Embryonic facial prominence (tissue), 1 donor: ENCODE data around the gene GPR179.
A peak's percentile ranks its signal among the peaks of the same experiment; 100 is the strongest.

Experiments used
- DNase-seq: peaks from one replicate; pipeline ENCODE4 v3.0.0-alpha.2; 2016; ENCODE audit errors: extremely low spot score

The GPR179 gene

DNA sequence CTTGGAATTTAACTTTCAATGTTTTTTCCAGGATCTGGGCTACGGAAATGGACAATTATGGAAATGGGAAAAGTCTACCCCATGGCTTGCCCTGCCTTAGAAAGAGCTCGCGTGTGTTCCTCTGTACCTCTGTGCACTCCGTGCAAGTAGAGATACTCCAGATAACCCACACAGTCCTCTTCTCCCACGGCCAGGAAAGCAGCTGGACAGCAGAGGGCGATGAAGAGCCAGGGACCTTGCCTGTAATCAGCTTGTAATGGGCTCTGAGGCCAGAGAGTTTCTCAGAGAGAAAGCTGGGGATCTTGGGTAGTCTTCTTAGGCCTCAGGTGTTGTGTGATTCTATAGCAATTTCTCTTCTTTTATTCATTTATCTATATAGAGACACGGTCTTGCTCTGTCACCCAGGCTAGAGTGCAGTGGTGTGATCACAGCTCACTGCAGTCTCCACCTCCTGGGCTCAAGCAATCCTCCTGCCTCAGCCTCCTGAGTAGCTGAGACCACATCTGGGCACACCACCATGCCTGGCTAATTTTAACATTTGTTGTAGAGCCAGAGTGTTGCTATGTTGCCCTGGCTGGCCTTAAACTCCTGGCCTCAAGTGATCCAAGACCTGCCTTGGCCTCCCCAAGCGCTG is 5.5 kb upstream of the GPR179 start:
- DNase-seq = peak; percentile 52

DNA sequence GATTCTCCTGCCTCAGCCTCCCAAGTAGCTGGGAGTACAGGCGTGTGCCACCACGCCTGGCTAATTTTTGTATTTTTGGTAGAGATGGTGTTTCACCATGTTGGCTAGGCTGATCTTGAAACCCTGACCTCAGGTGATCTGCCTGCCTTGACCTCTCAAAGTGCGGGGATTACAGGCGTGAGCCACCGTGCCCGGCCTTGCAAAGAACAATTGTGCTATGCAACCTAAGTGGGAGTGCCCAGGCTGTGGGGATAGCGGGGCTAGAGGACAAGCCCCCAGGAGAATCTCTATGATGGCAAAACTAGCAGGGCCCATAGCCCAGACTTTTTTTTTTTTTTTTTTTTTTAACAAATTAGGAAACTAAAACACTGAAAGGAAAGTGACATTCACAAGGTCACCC is 2.0 kb upstream of the GPR179 start:
- DNase-seq = no peak

DNA sequence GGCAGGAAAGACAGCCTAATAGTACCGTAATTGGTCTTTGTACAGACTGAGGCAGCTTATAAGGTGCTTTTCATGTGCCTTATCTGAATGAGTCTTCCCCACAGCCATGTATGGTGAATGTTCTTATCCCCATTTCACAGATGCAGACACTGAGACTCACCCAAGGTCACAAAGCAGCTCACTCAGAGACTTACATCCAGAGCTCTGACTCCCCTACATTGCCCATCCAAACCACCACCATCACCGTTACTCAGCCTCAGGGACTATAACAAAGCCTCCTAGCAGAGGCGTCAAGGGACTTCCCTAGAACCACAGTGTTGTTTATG is 627 bp upstream of the GPR179 start:
- no peak for DNase-seq

DNA sequence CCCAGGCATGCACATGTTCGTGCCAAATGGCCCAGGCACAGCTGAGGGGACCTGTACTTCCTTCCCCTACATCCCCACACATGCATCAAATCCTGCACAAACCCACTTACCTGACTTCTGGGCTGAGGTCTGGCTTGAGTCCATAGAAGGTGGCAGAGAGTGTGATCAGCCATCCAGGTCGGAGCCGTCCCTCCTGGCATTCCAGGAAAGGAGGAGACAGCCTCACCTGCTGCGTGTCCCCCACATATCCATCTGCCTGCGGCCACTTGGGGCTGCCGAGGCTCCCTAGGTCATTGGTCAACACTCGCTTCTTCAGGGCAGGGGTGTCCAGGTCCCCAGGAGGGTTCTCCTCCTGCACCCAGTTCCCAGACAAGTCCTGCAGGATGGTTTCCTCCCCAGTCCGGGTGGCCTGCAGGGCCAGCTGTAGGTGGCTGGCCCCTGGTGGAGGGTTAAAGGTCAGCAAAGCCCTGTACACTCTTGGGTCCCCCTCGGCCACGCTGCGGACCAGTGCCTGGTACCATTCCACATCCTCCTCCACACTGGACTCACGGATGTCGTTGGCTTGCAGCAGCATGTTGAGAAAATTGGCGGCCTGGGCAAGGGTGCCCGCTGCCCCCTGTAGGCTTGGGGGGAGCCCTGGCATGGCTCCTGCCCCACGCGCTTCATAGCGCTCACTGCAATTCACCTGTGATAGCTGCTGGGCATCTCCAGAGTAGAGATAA is 709 bp downstream of the GPR179 start:
- no peak for DNase-seq

DNA sequence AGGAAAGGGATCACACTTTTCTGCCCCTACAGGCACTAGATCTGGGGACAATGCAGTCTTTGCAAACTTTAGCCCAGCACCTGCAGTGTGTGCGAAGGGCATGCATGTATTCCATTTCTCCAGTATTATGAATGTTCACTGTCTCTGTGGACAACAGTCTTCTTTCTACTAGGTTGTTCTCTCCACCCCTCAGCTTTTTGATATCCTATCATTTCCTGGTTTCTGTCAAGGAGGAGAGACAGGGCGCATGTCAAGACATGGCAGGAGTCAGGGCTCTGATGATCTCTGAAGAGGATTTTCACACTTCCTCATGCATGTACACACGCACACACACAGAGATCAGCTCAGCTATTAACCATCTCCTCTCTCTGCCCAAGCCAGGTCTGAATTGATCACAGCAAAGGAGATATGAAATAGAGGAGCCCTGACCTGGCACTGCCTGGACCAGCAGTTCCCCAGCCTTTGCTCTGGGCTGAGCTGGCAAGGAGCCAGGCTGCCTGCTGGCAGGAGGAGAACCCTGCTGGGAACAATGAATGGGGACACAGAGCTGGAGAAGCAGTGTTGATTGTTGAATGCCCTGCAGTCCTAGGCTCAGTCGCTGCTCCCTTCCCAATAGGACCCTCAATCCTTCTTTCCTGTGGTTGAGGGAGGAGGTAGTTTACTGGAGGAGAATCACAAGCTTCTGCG is 2.6 kb downstream of the GPR179 start:
- no peak for DNase-seq

DNA sequence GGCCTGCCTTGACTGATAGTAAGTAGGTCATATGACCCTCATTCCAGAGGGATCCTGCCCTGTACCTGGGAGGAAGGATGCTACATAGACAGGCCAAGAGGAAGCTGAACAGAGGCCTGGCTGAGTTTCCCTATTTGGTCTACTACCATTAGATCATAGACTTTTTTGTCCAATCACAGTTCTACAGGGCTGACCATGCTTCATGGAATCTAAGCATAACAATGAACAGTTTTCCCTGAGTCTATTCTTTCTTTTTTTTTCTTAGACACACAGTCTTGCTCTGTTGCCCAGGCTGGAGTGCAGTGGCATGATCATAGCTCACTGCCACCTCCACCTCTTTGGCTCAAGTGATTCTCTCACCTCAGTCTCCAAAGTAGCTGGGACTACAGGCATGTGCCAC is 3.9 kb downstream of the GPR179 start:
- no peak for DNase-seq

DNA sequence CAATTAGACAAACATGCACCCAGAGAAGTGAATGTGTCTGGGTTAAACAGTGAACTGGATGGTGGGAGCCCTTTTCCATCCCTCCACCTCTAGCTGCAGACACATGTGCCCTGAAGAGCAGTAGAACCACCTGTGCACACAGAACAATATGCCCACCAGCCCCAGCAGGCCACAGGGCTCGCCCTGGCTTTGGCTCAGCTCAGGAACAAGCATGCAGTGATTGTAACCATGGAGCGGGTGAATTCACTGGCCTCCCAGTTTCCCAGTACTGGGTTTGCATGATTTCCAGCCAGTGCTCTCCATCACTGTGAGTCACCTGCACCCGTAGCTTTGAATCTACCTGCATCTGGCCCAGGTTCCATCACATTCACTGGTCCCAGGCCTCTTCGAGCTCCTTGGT is 5.2 kb downstream of the GPR179 start:
- DNase-seq = no peak

DNA sequence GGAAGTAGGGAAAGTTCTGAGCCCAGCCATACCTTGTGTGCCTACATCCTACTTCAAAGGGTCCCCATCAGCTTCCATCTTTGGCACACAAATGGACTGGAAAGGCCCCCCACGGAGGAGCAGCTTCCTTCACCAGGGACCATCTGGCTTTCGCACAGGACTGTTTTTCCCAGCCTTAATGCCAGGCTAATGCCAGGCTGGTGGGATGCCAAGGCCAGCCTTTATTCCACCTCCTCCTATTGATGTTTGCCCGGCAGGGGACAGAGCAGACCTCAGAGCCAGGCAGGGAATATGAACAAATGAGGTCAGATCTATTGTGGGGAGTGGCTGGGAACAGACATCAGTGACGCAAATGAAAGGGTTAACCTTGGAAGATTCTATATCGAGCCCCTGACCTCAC is 5.7 kb downstream of the GPR179 start:
- DNase-seq = no peak

DNA sequence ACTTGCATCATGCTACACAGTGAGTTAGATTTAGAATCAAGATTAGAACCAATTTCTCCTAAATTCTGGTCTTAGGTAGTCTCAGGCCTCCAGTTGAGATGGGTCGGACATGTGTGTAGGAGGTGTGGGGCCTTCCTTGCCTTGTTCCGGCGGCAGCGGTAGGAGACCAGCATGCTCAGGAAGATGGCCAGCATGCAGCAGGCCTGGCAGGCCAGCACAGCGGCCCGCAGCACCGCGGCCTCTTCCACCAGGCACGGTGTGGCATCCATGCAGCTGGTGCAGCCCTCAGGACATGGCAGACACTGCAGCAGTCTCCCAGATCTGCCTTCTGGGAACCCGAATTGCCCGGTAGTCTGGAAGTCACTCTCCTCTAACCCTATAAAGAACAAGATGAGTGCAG is 6.9 kb downstream of the GPR179 start:
- no peak for DNase-seq

DNA sequence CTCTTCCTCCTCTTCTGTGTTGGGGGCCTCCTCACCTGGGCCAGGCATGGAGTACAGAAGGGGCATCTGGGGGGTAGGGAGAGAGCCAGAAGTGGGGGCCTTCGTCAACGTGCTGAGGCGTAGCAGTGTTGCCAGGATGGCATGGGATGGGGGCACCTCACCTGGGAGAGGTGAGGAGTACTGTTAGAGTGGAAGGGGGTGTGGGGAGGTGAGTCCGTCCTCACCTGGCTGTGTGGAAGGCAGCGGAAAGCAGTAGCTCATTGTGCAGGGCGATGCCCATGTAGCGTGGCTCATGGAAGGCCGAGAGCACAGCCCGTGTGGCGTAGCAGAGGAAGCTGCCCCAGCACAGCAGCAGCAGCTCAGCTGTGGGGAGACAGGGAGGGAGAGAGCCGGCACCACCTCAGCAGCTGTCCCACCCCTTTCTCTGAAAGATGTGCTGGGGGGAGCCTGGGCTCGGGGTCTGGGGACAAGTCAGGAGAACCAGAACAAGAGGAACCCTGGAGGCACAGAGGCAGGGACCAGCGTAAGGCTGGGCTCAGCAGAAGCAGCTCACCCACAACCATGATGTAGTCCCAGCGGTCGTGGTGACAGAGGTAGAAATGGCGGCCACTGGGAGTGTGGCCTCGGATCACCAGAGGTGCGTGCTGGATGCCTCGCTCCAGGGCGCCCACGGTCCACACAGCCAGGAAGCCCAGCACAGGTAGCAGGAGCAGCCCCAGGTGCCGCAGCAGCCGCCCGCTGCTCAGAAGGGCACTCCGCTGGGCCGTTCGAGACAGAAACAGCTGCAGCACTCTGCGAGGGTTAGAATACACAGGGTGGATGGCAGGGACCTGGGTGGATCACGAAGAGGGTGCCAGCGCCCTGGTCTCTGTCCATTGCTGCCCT is 9.0 kb downstream of the GPR179 start:
- DNase-seq = no peak

DNA sequence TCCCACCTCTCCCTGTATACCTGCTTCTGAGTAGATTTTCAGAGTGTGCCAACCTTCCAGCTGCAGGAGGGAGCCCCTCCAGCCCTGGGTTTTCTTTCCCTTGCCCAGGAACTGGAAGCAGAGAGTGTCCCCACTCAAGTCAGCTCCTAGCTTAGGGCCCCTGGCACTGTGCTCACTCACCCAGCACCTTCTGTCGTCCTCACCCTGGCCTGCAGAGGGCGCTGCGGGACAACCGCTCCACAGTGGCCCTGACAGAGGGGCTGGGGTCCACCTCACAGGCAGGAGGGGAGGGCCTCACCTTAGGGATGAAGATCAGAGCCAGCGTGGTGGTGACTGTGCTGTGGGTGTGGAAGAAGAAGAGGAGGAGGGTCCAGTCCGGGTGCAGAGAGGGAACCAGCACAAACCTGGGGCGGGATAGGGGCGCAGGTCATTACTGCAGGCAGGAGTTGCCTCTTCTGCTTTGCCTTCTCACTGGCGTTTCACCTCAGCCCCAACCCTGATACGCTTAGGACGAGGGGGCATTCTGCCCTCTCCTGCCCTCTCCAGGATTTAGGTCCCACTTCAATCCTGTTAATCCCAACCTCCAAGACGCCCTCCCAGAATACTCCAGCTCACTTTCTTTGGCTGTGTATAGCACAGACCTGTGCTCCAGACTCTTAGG is 10.0 kb downstream of the GPR179 start:
- DNase-seq = no peak

DNA sequence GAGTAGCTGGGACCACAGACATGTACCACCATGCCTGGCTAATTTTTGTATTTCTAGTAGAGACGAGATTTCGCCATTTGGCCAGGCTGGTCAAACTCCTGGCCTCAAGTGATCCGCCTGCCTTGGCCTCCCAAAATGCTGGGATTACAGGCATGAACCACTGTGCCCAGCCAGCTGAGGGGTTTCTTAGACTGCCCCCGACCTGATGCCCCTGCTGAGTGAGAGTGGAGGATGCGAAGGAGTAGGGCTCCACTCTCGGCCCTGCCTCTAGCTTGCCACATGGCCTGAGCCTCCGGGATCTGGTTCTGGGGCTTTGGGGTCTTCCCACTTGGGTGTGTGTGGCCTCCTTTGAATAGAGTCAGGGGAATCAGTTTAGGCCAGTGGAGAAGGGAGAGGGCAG is 11.0 kb downstream of the GPR179 start:
- DNase-seq = no peak

DNA sequence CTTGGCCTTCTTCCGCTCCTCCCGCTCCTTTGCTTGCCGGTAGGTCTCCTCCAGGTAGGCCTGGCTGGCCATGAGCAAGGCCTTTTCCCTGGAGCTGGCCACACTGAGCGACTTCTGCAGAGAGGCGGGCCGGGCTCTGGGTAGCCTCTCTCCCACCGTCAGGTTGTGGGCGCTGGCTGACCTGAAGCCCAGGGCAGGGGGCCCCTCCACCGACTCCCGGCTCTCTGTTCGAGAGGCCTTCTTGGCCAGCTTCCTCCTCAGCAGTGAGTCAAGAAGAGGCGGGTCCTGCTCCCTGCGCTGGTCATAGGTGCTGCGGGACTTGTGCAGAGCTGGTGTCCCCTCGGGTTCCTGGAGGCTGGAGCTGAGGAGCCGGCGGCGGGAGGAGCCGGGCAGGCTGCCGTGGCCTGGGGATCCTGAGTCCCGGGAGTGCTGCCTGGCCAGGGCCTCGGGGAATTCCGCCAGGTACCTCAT is 12.8 kb downstream of the GPR179 start:
- no peak for DNase-seq

DNA sequence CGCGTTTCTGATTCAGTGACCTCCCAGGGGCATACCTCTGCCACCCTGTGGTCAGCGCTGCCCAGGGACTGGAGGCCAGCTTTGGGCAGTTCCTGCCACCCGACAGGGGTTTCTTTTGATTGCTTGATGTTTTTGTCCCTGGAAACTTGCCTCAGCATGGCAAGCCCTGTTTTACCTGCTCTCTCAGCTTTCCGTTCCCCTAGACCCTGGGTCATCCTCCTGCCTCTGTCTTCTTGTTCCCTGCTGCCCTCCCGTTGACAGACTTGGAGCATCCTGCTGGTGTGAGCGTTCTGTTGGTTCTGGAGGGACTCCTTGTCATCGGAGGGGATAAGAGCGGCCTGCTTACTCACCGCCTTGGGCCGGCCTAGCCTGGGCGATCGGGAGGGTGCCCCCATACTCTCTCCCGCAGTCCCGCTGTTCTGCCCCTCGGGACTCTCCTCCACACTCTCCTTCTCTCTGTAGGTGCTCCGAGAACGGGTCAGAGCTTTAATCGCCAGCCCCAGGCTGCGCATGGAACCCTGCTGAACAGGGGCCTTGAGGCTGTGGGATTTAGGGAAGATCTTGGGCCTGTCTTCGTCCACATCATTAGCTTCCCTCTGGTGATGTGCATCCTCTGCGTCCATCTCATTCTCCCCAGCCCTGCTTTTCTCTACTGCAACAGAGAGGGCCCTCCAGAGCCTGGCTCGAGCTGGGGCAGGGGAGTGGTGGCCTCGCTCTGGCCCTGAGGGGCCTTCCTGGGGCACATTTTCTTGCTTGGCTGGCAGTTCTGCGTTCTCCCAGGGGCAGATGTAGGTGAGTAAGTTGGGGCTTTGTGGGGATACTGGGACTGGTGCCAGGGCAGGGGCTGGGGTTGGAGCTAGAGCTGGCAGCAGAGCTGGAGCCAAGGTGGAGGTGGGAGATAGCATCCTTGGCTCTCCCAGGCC is 13.7 kb downstream of the GPR179 start:
- no peak for DNase-seq

DNA sequence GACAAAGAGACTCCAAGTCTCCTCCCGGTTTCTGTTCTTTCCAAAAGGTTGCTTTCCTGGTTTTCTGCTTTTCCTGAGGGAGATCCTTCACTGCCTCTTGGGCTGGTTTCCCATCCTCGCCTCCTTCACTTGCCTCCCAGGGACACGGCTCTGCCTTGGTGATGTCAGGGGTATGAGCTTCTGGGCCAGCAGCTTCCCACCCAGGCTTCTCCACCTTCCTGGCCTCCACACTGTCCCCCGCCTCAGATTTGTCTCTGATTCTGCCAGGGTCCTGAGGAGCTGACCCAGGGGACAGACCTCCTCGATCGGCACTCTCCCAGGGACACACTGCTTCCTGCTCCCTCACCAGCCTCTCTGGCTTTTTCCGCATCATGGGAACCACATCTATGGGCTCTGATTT is 14.5 kb downstream of the GPR179 start:
- no peak for DNase-seq

DNA sequence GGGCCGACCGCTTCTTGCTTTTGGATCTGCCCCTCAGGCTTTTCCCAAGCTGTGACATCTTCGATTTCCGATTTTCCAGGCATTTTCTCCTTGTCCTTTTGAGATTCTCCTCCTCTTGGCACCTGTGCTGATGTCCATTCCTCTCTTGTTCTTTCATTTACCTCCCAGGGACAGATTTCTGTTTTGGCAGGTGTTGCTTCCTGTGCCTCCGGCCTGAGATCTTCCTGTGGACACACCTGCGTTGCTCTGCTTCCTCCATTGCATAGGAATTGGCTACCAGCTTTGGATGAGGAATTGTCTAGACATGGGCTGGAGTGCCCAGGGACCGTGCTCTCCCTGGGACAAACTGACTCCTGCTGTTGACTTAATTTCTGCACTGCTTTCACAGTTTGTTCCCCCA is 15.1 kb downstream of the GPR179 start:
- DNase-seq = no peak

DNA sequence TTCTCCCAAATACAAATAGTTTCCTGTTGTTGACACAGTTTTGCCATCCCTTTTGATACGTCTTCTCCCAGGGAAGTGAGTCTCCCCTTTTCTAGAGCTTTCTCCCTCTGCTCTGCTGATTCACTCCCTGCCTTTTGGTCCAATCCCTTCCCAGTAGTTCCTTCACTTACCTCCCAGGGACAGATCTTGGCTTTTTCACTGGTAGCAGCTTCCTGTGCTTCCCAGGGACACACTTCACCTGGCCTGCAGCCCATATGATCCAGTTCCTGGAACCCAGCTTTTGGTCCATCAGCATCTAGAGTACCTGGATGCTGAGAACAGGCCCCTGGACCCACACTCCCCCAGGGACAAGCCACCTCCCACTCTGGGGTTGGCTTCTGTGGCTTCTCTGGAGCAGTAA is 15.8 kb downstream of the GPR179 start:
- no peak for DNase-seq

DNA sequence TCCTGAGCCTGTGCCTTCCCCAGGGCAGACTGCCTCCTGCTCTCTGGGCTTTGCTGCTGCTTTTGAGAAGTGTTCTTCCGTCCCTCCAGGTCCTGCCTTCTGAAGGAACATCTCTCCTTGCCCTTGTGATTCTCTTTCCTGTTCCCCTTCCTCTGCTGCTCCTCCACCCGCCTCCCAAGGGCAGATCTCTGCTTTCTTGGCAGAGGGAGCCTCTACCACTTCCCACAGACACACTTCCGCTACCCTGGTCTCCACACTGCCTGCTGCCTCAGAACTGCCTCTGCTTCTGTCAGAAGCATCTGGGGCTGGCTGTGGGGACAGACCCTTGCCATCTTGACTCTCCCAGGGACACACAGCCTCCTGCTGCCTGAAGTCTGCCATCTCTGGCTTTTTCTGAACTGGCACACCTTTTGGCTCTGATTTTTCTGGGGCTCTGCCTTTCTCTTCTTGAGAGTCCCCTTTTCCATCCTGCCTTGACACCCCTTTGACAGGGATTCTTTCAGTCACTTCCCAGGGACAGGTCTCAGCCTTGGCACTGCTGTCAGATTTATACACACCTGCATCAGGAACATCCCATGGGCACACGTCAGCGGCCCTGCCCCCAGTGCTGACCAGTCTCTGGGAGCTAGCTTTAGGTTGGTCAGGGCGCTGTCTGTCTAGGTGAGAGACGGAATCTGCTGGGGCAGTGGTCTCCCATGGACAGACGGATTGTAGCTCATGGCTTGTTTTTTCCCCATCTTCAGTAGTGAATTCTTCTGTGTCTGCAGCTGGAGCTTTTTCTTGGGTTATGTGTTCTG is 16.6 kb downstream of the GPR179 start:
- DNase-seq = no peak

DNA sequence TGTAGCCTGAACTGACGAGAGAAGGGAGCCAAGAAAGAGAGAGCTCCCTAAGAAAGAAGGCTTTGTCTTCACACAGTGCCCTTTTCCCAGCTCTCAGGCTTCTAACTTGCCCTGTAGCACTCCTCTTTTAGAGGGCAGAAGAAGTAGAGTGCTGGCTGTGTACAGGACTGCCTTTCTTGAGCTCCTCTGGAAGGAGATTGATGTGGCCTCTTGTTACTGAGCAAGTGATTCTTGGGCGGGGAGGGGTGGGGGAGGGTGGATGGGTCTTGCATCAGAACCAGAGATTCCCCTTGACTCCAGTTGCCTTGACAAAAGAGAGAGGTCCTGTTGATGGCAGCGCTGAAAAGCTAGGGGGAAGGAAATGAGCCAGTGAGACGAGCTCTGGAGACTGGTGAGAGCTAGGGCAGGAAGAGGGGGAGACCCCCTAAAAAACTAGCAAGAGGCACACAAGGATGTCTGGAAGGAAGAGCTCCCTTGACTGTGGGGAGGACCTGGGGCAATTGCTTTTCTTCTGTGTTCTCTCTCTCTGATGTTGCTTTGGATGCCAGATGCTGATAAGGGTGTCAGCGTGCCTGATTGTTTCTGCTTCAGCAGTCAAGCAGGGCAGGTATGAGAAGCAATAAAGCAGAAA is 18.4 kb downstream of the GPR179 start:
- no peak for DNase-seq
